IPS-11a (cell line): ENCODE results near the gene WDR3.
"Not testable (repeated sequence)": the region's sequence is repeated elsewhere in the genome, so short reads cannot be mapped to it uniquely, and the experiment has no call there.

Experiments
- H3K4me3 ChIP-seq: one replicate; pipeline ENCODE4 v1.5.1; 2013; ENCODE audit warnings: low read depth, low read length, control low read depth

WDR3 gene

DNA sequence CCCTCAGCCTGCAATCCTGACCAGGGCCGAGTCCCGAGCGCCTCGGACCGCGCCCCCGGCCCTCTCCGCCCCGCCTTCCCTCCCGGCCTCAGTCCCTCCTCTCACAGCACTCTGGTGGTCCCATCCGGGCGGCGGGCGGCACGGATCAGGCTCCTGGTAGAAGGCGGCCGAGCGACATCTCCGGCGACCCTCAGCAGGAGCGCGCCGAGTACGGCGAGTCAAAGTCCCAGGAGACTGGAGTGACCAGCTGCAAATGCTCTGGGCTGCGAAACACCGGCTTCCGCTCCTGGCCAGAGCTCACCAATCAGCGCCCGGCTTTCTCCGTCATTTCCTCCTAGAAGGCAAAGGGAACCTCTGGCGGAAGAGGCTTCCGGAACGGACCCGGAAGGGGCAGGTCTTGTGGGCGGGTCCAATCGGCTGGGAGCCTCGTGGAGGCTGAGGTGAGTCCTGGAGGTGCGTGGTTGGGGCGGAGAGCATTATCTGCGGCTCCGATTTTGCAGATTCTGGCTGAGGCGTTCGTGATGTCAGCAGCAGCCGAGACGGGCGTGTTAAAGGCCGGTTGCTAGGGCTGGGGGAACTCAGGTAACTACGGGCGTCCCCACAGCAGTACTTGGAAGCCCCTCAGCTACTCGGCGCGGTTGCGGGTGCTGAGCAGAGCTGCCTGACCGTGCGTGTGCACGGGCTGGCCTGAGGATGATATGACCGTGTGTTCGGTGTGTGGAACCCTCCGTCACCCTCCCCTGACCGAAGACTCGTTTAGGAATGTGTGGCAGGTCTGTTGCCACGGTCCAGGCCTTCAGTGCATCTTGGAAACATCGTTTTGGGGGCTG, at the start of gene WDR3, which contains the start of gene GDAP2:
WDR3 (plus strand) TSS at position 397 of the 830 bp plus-strand sequence. CDS start 3,581 bp downstream, outside the sequence.
GDAP2 (minus strand) TSS at position 279 of the 830 bp plus-strand sequence. CDS start 9,264 bp downstream, outside the sequence.
- H3K4me3 ChIP-seq, result peak within 1 kb of the TSS; percentile 100

DNA sequence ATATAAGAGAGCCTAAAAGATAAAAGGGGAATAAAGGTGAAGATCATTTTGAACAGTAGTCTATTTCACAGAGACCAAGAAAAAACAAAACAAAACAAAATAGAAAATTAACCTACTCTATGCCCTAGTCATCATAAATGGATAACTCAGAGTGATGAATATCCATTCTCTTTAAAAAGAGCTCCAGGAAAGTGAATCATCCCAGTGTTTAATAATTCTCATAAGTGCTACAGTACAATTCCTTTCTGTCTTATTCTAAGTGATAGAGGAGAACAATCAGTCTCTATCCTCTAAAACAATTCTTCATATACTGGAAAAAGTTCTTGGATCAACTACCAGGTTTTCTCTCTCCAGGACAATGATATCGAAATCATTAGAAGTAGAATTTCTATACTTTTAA, 45.9 kb upstream of the WDR3 start:
- no peak overlapping the region for H3K4me3 ChIP-seq

DNA sequence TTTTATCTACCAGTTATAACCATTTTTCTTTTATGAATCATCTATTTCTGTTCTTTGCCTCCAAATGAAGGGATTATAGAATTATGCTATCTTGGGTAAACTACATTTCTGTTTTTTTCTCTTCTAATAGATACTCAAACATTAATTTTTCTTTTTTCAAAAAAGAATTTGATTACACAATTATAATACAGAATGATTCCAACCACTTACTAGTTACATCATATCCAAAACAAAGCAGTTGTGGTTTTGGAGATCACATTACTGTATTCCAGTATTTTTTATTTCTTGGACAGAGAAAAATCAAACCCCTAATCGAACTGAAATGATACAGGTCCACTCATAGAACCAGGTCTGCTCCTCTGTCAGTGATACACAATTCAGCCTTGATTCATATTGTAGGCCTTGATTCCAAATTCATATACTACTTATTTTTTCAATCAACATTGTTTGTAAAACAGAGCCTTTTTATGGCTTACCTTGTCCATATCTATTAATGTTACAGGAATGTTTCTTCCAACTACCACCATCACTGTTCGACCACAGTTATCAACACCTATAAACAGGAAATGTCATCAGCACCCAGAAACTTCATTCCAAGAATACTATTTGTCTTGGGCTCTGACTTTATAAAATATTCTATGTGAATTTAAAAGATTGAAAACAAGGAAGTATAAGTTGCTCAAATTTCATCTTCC, 43.3 kb upstream of the WDR3 start:
- no peak overlapping the region for H3K4me3 ChIP-seq

DNA sequence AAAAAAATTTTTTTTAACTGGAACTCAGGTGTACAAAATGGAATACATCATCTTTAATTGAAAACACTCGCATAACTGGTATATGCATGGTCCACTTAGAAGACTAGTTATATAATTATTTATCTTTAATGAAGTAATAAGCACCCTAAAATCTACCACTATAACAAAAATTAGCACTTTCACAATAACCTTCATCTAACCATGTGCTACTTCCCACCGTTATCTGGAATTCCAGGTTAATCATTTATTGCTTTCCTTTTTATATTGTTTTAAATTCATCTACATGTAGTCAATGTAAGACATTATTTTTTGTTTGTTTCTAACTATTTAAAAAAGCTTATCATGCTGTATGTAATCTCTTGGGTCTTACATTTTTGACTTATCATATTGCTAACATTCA, 39.1 kb upstream of the WDR3 start:
- no peak overlapping the region for H3K4me3 ChIP-seq

DNA sequence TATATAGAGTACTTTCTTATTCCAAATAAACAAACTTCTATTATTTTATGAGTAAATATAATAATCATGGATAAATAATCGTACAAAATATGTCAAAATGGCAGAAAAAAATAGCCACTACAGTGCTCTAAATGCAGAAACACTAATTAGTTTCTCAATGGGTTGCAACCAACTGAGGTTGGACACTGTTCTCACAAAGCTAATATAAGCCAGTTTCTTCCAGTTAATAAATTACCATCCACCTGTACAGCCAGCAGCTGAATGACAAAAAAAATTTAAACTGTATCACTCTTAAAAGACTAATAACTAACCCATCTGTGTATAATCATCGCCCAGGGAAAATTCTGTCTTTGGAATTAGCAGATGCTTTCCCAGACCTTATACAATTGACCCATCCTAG, 37.0 kb upstream of the WDR3 start:
- H3K4me3 ChIP-seq, result no peak overlapping the region

DNA sequence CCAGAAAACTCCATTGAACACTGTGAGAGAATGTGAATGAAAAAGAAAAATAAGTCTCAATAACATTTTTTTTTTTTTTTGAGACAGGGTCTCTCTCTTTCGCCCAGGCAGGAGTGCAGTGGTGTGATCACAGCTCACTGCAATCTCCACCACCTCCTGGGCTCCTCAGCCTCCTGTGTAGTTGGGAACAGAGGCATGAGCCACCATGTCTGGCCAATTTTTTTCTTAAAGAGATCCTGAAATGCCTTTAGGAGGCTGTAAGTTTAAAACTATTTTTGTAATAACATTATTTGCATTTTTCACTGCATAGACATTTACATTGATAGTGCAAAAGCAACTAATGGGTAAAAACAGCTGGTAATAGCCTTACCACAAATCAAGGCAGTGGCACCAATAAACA, 35.5 kb upstream of the WDR3 start:
- no peak overlapping the region for H3K4me3 ChIP-seq

DNA sequence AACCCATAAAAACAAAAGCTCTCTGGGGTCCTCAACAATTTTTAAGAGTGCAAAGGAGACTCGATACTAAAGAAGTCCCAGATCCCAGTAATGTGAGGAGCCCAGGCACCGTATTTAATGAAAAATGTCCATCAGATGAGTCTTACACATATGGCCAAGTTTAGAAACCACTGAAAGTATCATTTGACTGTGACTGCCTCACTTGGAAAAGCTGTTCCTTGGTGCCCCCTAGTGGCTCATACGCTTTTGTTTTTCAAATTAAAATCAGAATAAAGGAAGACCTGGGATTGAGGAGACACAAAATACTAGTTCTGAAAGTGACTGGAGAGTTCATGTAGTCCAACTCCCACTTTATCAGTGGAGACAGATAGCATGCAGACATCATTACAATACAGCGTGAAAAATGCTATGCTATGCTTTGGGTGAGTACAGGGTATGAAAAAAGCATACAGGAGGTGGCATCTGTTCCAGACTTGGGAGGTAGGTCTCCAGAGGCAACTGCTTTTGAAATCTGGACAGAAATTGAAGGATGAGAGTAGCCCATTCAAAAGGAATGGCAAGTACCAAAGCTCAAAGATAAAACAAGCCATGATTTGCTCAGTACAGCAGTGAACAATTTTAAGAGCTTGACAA, 33.9 kb upstream of the WDR3 start:
- no peak overlapping the region for H3K4me3 ChIP-seq

DNA sequence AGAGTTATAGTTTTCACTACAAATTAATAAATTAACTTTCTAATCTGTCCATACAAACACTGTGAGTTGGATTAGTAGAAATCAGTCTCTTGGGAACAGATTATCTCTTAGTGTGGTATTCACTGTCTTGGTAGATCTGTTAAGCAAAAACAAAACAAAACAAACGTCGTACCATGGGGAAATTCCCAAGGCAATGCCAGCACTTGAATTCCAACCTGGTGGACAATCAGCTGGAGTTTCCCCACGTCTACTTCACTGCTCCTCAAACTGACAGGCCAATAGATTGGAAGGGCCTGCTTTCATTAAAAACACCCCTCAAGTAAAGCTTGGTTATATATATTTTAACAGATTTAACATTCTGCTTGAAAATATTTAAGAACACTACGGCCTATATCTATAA, 32.0 kb upstream of the WDR3 start:
- H3K4me3 ChIP-seq, result no peak overlapping the region

DNA sequence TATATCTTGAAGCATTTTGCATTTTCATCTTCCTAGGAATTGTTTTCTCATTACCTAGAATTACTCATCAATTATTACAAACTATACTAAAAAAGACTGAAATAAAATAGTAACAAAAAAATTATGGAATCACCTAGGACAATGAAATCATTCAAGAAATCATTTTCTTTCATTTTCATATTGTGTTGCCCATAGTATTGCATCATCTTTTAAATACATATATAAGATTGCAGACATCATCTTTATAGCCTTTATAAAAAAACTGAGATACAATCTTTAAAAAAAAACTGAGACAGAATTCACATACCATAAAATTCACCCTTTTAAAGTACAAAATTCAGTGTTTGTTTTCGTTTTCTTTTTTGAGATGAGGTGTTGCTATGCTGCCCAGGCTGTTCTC, 29.7 kb upstream of the WDR3 start:
- no peak overlapping the region for H3K4me3 ChIP-seq

DNA sequence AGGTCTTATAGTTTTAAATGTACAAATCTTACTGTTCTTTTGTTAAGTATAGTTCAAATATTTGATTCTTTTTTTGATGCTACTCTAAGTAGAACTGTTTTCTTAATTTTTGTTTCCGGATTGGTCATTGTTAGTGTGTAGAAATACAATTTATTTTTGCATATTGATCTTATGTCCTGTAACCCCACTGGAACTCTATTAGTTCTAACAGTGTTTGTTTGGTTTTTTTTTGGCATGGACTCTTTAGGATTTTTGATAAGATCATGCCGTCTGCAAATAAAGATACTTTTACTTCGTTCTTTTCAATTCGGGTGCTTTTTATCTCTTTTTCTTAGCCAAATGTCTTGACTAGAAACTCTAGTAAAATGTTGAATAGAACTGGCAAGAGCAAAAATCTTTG, 26.6 kb upstream of the WDR3 start:
- no peak overlapping the region for H3K4me3 ChIP-seq

DNA sequence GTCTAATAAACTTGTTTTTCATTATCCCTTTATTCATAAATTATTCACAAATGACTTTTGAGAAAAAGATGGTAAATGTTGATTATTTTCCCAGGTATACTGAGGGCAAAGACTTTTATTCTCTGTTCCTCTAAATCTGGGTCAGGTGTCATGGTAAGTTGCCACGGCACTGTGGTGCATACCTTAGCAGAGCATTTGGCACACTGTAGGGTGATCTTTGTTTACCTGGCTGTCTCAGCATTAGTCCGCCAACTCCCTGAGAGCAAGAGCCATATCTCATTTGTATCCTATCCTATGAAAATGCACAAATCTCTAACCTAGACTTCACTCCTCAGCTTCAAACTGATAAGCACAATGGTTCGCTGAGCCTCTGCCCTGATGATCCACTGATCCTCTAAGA, 25.1 kb upstream of the WDR3 start:
- H3K4me3 ChIP-seq, result no peak overlapping the region

DNA sequence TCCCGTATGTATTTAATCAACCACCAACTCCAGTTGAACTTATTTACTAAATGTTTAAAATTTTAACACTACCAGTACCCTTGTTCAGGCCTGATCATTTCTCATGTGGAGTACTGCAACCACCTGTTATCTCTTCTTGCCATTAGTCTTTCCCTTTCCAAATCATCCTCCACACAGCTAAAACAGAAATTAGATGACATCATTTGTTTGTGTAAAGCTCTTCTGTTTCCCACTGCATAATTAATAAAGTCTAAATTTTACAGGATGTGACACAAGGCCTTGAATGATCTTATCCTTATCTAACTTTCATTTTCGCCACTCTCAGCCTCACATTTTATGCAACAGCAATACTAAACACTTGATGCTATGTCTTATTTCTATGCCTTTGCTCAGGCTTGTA, 24.5 kb upstream of the WDR3 start:
- H3K4me3 ChIP-seq, result no peak overlapping the region

DNA sequence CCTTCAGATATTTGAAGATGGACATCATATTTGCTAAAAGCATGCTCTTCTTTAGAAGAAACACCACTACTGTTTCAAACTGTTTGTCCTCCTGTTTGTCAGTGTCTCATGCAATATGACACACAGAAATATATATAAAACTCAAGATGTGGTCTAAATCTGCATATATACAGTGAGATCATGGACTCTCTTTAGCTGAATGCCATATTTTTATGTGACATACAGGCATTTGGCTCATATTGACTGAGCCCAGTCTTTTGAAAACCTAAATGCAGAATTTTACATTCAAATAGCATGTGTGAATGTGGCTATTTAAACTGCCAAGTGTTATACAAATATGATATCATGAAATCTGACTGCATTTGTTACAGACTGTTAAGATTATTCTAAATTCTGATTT, 18.5 kb upstream of the WDR3 start:
- H3K4me3 ChIP-seq, result no peak overlapping the region

DNA sequence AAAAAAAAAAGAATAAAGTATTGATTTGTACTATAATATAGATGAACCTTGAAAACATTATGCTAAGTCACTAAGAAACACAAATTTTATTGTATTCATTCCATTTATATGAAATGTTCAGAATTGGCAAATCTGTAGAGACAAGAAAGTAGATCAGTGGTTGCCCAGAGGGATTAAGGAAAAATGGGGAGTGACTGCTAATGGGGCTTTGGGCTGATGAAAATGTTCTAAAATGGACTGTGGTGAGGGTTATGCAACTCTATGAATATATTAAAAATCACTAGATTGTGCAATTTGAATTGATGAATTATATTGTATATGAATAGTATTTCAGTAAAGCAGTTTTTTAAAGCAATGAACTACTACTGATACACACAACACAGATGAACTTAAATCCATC, 10.2 kb upstream of the WDR3 start:
- no peak overlapping the region for H3K4me3 ChIP-seq

DNA sequence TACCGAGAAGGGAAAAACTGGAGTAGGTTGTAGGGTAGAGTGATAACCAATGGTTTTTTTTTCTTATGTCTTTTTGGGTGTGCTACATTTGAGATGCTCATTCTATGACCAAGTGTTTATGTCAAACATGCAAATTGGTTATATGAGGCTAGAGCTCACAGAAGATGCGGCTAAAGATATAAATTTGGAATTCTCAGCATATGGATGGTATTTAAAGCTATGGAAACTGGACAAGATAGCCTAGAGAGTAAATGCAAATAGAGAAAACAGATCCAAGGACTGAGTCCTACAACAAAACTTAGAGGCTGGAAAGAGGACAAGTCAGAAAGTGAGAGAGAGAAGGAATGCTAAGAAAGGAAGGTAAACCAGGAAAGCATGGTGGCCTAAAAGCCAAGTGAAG, 7.5 kb upstream of the WDR3 start:
- H3K4me3 ChIP-seq, result no peak overlapping the region

DNA sequence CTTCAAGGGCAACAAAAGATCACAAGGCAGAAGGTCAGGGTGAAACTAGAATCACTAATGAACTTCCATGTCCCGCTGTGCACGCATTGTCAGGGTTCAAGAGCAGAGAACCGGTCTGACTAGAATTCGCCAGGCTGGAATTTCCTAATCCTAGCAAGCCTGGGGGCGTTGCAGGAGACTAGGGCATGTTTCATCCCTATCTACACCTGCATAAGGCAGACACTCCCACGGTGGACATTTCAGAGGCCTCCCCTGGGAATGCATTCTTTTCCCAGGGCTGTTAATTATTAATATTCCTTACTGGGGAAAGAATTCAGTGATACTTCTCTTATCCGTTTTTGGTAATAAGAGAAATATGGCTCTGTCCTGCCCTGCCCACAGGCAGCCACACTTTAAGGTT, 6.8 kb upstream of the WDR3 start:
- not testable (repeated sequence) for H3K4me3 ChIP-seq

DNA sequence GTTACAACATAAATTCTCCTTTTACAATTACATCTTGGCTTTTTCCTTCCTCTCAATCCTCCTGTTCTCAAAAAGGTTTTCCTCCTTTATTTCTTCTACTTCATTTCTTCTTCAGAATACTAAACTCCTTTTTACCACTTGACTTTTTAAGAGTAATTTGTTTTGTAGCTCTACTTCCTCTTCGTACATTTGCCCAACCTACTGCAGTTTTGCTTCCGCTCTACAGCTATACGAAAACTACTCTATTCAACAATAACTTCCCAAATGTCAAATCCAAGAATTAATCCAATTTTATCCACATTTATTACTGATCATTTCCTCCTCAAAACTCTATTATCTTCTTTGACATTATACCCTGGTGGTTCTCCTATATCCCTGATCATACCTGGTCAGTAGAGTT, 3.6 kb upstream of the WDR3 start:
- H3K4me3 ChIP-seq, result no peak overlapping the region

DNA sequence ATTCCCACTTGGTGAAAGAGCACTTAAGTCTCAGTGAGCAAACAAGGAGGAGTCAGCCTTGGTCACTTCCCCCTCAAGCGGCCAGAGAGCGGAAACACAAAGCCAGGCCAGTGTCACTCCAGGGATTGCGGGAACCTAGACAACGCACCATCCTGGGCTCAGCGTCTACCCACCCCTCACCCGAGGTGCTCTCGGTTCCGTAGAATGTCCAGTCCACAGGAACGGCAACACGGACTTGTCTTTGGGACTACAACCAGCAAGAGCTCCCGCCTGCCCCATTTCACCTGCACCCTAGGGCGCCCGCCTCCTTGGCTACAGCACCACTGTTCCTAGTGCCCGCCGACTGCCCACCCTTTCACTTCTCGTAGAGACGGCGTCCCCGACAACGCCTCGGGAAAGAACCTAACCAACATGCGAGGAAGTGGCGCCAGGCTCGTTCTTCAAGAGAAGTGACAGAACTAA, 627 bp upstream of the WDR3 start:
- peak overlapping the region; percentile 100 for H3K4me3 ChIP-seq

DNA sequence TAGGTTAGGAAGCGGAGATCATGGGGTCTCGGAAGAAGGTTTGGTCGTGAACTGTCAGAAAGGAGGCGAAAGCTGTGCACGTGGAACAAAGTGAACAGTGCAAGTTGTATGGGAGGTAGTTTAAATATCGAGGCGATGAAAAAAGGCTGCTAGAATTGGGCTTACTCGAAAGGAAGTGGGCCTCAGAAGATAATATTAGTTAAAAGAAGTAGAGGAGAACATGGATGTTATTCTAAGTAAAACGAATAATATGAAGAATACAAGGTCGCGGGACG, 571 bp downstream of the WDR3 start:
- peak overlapping the region; percentile 100 for H3K4me3 ChIP-seq

DNA sequence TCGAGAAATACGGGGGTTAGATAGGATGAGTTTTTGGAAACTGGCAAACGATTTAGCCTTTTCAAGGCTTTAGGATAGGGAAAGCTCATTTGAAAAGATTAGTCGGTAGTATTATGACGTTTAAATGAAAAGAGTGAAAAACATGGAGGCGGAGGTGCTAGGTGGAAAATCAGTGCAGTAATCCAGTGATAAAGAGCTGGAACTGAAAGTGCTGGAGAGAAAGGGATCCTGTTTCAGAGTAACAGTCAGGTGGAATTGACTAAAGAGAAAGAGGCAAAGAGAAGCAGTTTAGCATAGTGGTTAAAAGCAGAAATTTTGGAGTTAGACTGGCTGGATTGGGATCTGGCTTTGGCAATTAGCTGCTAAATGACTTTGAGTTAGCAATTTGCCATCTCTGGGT, 945 bp downstream of the WDR3 start:
- H3K4me3 ChIP-seq, result peak overlapping the region; percentile 100

DNA sequence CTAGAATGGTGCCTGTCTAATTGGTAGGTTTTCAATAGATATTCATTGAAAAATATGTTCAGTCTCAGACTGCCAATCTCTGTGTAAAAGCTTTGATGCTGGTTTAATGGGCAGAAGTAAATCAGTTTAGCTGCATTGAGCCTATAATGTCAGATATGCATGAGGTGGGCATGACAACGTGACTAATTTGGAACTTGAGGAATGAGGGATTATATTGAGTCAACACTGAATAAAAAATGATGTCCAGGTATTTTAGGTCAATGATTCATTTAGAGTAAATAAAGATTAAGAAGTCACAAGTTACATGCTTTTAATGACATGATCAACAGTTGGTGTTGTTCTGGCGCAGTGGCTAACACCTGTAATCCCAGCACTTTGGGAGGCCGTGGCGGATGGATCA, 3.0 kb downstream of the WDR3 start:
- no peak overlapping the region for H3K4me3 ChIP-seq

DNA sequence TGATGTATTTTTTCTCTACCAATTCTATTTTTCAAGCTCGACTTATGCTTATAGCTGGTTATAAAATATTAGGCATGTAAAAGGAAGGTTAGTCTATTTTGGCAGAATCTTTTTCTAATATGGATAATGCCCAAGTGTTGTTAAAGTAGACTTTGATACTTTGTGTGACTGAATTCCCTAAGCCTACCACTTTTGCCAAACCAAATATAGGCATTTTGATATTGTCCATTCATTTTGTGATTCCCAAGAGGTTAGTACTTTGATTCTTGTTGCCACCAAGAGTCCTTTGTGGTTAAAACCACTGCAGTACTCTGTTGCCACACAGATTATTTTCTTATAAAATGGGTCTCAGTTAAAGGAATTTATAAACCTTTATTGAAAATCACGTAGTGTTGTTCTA, 4.2 kb downstream of the WDR3 start:
- H3K4me3 ChIP-seq, result no peak overlapping the region
